IMR-90 (cell line): ENCODE data around the gene ACER1. TPM values are rescaled to one million over a fixed set of nuclear protein-coding genes. Genes with fewer than 3 reads are reported as not detected.

ENCODE experiments used
- ATAC-seq: fragments of 200-7000 bp; cut with Tn5 transposase; 2 replicates; pipeline ENCODE4 v1.9.1; 2020; ENCODE audit warnings: low read depth, mild to moderate bottlenecking, moderate library complexity
- BruUV-seq: library from RNA; stranded (reverse); fragments of 400-500 nt; replicated peaks from 2 replicates; lab custom pipeline; 2021; lab: Mats Ljungman, UMichigan
- CTCF ChIA-PET: fragments of 300-600 bp; formaldehyde crosslinking; extraction: SDS; loops from one replicate; lab custom pipeline; 2021; ENCODE audit warnings: antibody characterized with exemption; lab: Yijun Ruan, JAX
- POLR2A ChIA-PET: fragments of 300-600 bp; sonication (Branson Sonifier 250); formaldehyde crosslinking; loops from one replicate; lab custom pipeline; 2022; ENCODE audit warnings: antibody characterized with exemption; ENCODE audit not compliant: unreplicated experiment; lab: Charles Lee
- DNase-seq: peaks from one replicate; pipeline ENCODE4 v3.0.0; 2013
- H2AFZ ChIP-seq: replicated peaks from 2 replicates; pipeline ENCODE3; 2013; ENCODE audit warnings: low read length, mild to moderate bottlenecking; ENCODE audit not compliant: poor library complexity
- H2AK5ac ChIP-seq: 2 replicates; pipeline ENCODE4 v1.6.1; 2013; ENCODE audit warnings: low read depth, low read length, inconsistent platforms
- H2AK9ac ChIP-seq: replicated peaks from 2 replicates; pipeline ENCODE3; 2013; ENCODE audit warnings: mild to moderate bottlenecking, low read depth, low read length, moderate library complexity; ENCODE audit not compliant: poor library complexity
- H2BK120ac ChIP-seq: 2 replicates; pipeline ENCODE4 v1.6.1; 2013; ENCODE audit warnings: low read depth, low read length, inconsistent platforms
- H2BK15ac ChIP-seq: 3 replicates; pipeline ENCODE4 v1.6.1; 2013; ENCODE audit warnings: low read depth, low read length, inconsistent platforms
- H2BK20ac ChIP-seq: 2 replicates; pipeline ENCODE4 v1.6.1; 2013; ENCODE audit warnings: low read depth, mild to moderate bottlenecking, inconsistent platforms, low read length, moderate library complexity
- H2BK5ac ChIP-seq: 2 replicates; pipeline ENCODE4 v1.6.1; 2013; ENCODE audit warnings: mild to moderate bottlenecking, low read depth, low read length, inconsistent platforms; ENCODE audit not compliant: poor library complexity, severe bottlenecking
- H3K14ac ChIP-seq: replicated peaks from 2 replicates; pipeline ENCODE4 v1.6.1; 2013; ENCODE audit warnings: low read depth, low read length, inconsistent platforms
- H3K18ac ChIP-seq: 2 replicates; pipeline ENCODE4 v1.6.1; 2013; ENCODE audit warnings: low read depth, low read length, control low read depth
- H3K23ac ChIP-seq: 2 replicates; pipeline ENCODE4 v1.6.1; 2013; ENCODE audit warnings: low read depth, low read length, inconsistent platforms
- H3K27ac ChIP-seq: 2 replicates; pipeline ENCODE4 v1.5.1; 2013; ENCODE audit warnings: mild to moderate bottlenecking, control low read depth, low read length; ENCODE audit not compliant: insufficient read depth
- H3K27me3 ChIP-seq: 2 replicates; pipeline ENCODE4 v1.6.1; 2013; ENCODE audit warnings: low read length; ENCODE audit not compliant: control insufficient read depth, insufficient read depth
- H3K36me3 ChIP-seq: 2 replicates; pipeline ENCODE4 v1.6.1; 2013; ENCODE audit warnings: low read length, mixed read lengths; ENCODE audit not compliant: control insufficient read depth, insufficient read depth
- H3K4ac ChIP-seq: 2 replicates; pipeline ENCODE4 v1.6.1; 2013; ENCODE audit warnings: low read depth, low read length, inconsistent platforms
- H3K4me1 ChIP-seq: 2 replicates; pipeline ENCODE4 v1.6.1; 2013; ENCODE audit warnings: low read length, mixed read lengths; ENCODE audit not compliant: control insufficient read depth, insufficient read depth
- H3K4me2 ChIP-seq: 2 replicates; pipeline ENCODE4 v1.6.1; 2013; ENCODE audit warnings: low read depth, mild to moderate bottlenecking, control low read depth, low read length, moderate library complexity
- H3K4me3 ChIP-seq: 2 replicates; pipeline ENCODE4 v1.5.1; 2013; ENCODE audit warnings: low read depth, mild to moderate bottlenecking, control low read depth, low read length, moderate library complexity; ENCODE audit not compliant: insufficient read depth
- H3K56ac ChIP-seq: 2 replicates; pipeline ENCODE4 v1.6.1; 2013; ENCODE audit warnings: low read length, inconsistent platforms; ENCODE audit not compliant: insufficient read depth; ENCODE audit errors: extremely low read depth
- H3K79me1 ChIP-seq, 2 experiments: 2 replicates each; pipeline ENCODE4 v1.6.1; 2013; ENCODE audit warnings: low read length in 2 of 2, inconsistent platforms in 1 of 2, low read depth in 1 of 2
- H3K9ac ChIP-seq: 2 replicates; pipeline ENCODE4 v1.6.1; 2013; ENCODE audit warnings: low read depth, low read length, control low read depth
- H3K9me1 ChIP-seq: 2 replicates; pipeline ENCODE4 v1.6.1; 2013; ENCODE audit warnings: low read length, inconsistent platforms; ENCODE audit not compliant: insufficient read depth
- H3K9me3 ChIP-seq: 2 replicates; pipeline ENCODE4 v1.6.1; 2013; ENCODE audit warnings: low read length; ENCODE audit not compliant: control insufficient read depth, insufficient read depth
- H4K20me1 ChIP-seq: 2 replicates; pipeline ENCODE4 v1.6.1; 2013; ENCODE audit warnings: low read length, inconsistent platforms; ENCODE audit not compliant: insufficient read depth
- H4K5ac ChIP-seq: 2 replicates; pipeline ENCODE4 v1.6.1; 2013; ENCODE audit warnings: mild to moderate bottlenecking, low read depth, low read length, control low read depth
- H4K8ac ChIP-seq, 2 experiments: 2 replicates each; pipeline ENCODE4 v1.6.1; 2013; ENCODE audit warnings: low read depth in 2 of 2, low read length in 2 of 2, control low read depth in 1 of 2, inconsistent platforms in 1 of 2
- H4K91ac ChIP-seq: 2 replicates; pipeline ENCODE4 v1.6.1; 2013; ENCODE audit warnings: low read depth, low read length, inconsistent platforms; ENCODE audit not compliant: insufficient read depth
- BHLHE40 ChIP-seq: fragments of 150-350 bp; IDR thresholded peaks from 2 replicates; pipeline ENCODE4 v1.6.1; 2016; ENCODE audit warnings: mild to moderate bottlenecking, low read depth, low read length
- CEBPB ChIP-seq: IDR thresholded peaks from 2 replicates; pipeline ENCODE4 v1.6.1; 2012; ENCODE audit warnings: low read depth, low read length, improper control_type of control experiment
- CHD1 ChIP-seq: IDR thresholded peaks from 2 replicates; pipeline ENCODE4 v1.6.1; 2012; ENCODE audit warnings: low read depth, low read length, improper control_type of control experiment
- ELK1 ChIP-seq: fragments of 150-350 bp; IDR thresholded peaks from 2 replicates; pipeline ENCODE4 v1.6.1; 2016; ENCODE audit warnings: low read depth, mild to moderate bottlenecking, low read length, moderate library complexity, borderline replicate concordance
- MAFK ChIP-seq: IDR thresholded peaks from 2 replicates; pipeline ENCODE4 v1.6.1; 2012; ENCODE audit warnings: low read depth, low read length, improper control_type of control experiment
- MXI1 ChIP-seq: IDR thresholded peaks from 2 replicates; pipeline ENCODE4 v1.6.1; 2012; ENCODE audit warnings: low read depth, mild to moderate bottlenecking, low read length, moderate library complexity, borderline replicate concordance
- NFE2L2 ChIP-seq: fragments of 150-350 bp; IDR thresholded peaks from 2 replicates; pipeline ENCODE4 v1.6.1; 2016; ENCODE audit warnings: low read depth, mild to moderate bottlenecking, low read length
- POLR2A ChIP-seq: IDR thresholded peaks from 2 replicates; pipeline ENCODE4 v1.6.1; 2012; ENCODE audit warnings: mild to moderate bottlenecking, low read depth, low read length
- RAD21 ChIP-seq: IDR thresholded peaks from 2 replicates; pipeline ENCODE4 v1.6.1; 2012; ENCODE audit warnings: low read length, improper control_type of control experiment
- RCOR1 ChIP-seq: IDR thresholded peaks from 2 replicates; pipeline ENCODE4 v1.6.1; 2012; ENCODE audit warnings: mild to moderate bottlenecking, low read length, improper control_type of control experiment; ENCODE audit not compliant: insufficient replicate concordance
- RFX5 ChIP-seq: IDR thresholded peaks from 2 replicates; pipeline ENCODE4 v1.8.0; 2012; ENCODE audit warnings: low read depth, mild to moderate bottlenecking, low read length, moderate library complexity
- SMC3 ChIP-seq: fragments of 150-350 bp; IDR thresholded peaks from 2 replicates; pipeline ENCODE4 v1.6.1; 2016; ENCODE audit warnings: low read depth, mild to moderate bottlenecking, antibody characterized with exemption, low read length, moderate library complexity
- USF2 ChIP-seq: fragments of 150-350 bp; IDR thresholded peaks from 2 replicates; pipeline ENCODE4 v1.6.1; 2017; ENCODE audit warnings: mild to moderate bottlenecking, antibody characterized with exemption, low read length, low read depth
- WGBS, 2 experiments: methylation state at CpG; one replicate each; pipeline versions ENCODE4 v1.1.5 to v1.1.7; 2013; ENCODE audit warnings: missing lambda C conversion rate in 2 of 2; ENCODE audit not compliant: insufficient read length in 1 of 2; ENCODE audit errors: extremely low coverage in 2 of 2; 5-methylcytosine and 5-hydroxymethylcytosine counted together
- dilution Hi-C: fragments of 300-500 bp; cut with HindIII; formaldehyde crosslinking; loops from one replicate; pipeline ENCODE4 v1.14.3; 2018; ENCODE audit warnings: low sequenced_read_pairs; ENCODE audit not compliant: unreplicated experiment
- in situ Hi-C: fragments of 300-500 bp; cut with MboI; formaldehyde crosslinking; loops from 3 replicates; pipeline ENCODE4 v1.14.3; 2019; ENCODE audit warnings: low sequenced_read_pairs, inconsistent platforms, mixed read lengths
- intact Hi-C: fragments of 100-400 bp; cut with micrococcal nuclease; formaldehyde crosslinking; loops from 2 replicates; pipeline ENCODE4 v1.10.0; 2022
- polyA plus RNA-seq, 3 experiments: library from polyadenylated mRNA; depleted of rRNA; stranded (reverse); fragments of >200 nt; gene quantifications; 2 replicates each; pipeline ENCODE4 v1.2.3, GENCODE V29; 2012; ENCODE audit warnings: low replicate concordance in 1 of 3
- total RNA-seq: library from RNA; depleted of rRNA; stranded (reverse); fragments of >200 nt; gene quantifications from 2 replicates; pipeline ENCODE4 v1.2.3, GENCODE V29; 2012
- TF ChIP-seq, protein P1 (sequence below): conservative IDR thresholded peaks from 2 replicates; pipeline ENCODE4 v1.5.1; 2012; ENCODE audit warnings: mild to moderate bottlenecking, low read depth, low read length, improper control_type of control experiment

Gene ACER1
- total and polyA plus RNA-seq, 2 of the 4 experiments (the other 2 are of a cell fraction), result not detected

DNA sequence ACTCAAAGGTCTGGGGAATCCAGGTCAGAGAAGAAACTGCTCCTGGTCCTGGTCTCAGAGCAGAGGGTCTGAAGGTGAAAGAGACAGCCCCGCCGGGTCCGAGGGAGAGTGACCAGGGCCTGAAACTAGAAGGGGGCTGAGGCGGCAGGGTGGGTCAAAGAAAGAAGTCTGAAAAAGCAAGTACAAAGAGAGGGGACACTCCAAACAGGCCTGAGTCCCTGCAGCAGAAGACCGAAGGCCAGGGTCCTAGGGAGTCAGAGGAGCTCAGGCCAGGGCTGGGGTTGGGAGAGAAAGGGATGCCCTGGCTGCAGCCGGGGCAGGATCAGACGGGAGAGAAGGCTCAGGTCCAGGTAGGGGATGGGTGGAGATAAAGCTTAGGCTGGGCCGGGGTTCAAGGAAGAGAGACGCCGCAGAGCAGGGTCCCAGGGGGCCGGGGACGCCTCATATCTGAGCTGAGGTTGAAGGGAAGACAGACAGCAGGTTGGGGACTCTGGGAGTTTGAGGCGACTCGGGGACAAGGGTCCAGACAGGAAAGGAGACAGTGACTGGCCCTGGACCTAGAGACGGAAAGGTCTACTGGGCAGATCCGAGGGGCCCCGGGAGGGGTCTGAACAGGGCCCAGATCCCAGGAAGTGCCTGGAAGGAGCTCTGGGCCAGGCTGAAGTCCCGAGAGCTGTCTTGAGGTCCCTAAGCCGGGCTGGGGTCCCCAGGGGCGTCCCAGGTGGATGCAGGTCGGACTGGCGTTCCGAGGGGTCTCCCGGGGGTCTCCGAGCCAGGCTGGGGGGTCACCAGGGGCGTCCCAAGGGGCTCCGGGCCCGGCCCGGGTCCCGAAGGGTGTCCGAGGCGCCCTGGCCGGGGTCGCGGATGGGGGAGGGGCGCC lies 54.4 kb downstream of the ACER1 start:
- H3K27me3 ChIP-seq, result no peaks in the 10 kb centered on the region
- H3K4me3 ChIP-seq, result peak overlapping the region; percentile 76
- peaks cover 31% of the 10 kb centered on the region for H3K9me1 ChIP-seq
- ATAC-seq (no peak), DNase-seq (no peak)
- ChIA-PET POLR2A (no interaction called here), CTCF (interaction anchor here (1.2 kb wide), 1 partner anchor 60 kb away, joined by 3 read pairs; no protein-coding TSS in a partner anchor)
- H3K36me3 ChIP-seq, result peaks cover 3% of the 10 kb centered on the region; the same call in 1 of the 2 replicates
- H3K4ac ChIP-seq, result peak overlapping the region; percentile 52
- H3K79me1 ChIP-seq, result peaks cover 19 to 52% of the 10 kb centered on the region in 2 experiments
- no peak overlapping the region for H3K18ac ChIP-seq
- H3K56ac ChIP-seq, result peak overlapping the region; percentile 43
- intact Hi-C loops (no loop called here), in situ Hi-C loops (loop anchor here (10.0 kb wide), 1 partner anchor 54 kb away; no protein-coding TSS in a partner anchor), dilution Hi-C loops (no loop called here)
- peak overlapping the region; percentile 35 for H2BK5ac ChIP-seq
- H4K5ac ChIP-seq, result no peak overlapping the region
- peak overlapping the region in 1 of 2 experiments; percentile 57; a peak in 3 of 4 replicates for H4K8ac ChIP-seq
- peak overlapping the region; percentile 27; the same call in 1 of the 2 replicates for H2BK120ac ChIP-seq
- peaks cover 33% of the 10 kb centered on the region for H3K4me1 ChIP-seq
- H3K9ac ChIP-seq, result peak overlapping the region; percentile 88
- H2BK15ac ChIP-seq, result no peak overlapping the region
- H2BK20ac ChIP-seq, result no peak overlapping the region
- peaks cover 47% of the 10 kb centered on the region for H4K20me1 ChIP-seq
- peak overlapping the region; percentile 32 for H4K91ac ChIP-seq
- H3K4me2 ChIP-seq, result peak overlapping the region; percentile 79
- H3K9me3 ChIP-seq, result no peaks in the 10 kb centered on the region
- BruUV-seq, result no TSS peak
- peak overlapping the region; percentile 75 for H2AK9ac ChIP-seq
- H3K14ac ChIP-seq, result peak overlapping the region; percentile 88
- H2AFZ ChIP-seq, result peak overlapping the region; percentile 27
- H3K27ac ChIP-seq, result peak overlapping the region; percentile 62
- peak overlapping the region; percentile 9 for H2AK5ac ChIP-seq
- peak overlapping the region; percentile 90 for H3K23ac ChIP-seq
- WGBS, 2 experiments, result 10% methylated on average over 10 of the region's 36 CpGs; no CpG with 5 or more reads in 1 of the 2 experiments
- TF ChIP-seq BHLHE40, result no peak
- no peak for TF ChIP-seq USF2
- TF ChIP-seq CHD1, result no peak
- no peak for TF ChIP-seq CEBPB
- no peak for TF ChIP-seq RCOR1
- TF ChIP-seq SMC3, result no peak
- no peak for TF ChIP-seq RAD21
- no peak; the same call in 1 of the 2 replicates for TF ChIP-seq POLR2A
- TF ChIP-seq RFX5, result no peak
- TF ChIP-seq MXI1, result no peak
- TF ChIP-seq MAFK, result no peak
- TF ChIP-seq, protein P1, sequence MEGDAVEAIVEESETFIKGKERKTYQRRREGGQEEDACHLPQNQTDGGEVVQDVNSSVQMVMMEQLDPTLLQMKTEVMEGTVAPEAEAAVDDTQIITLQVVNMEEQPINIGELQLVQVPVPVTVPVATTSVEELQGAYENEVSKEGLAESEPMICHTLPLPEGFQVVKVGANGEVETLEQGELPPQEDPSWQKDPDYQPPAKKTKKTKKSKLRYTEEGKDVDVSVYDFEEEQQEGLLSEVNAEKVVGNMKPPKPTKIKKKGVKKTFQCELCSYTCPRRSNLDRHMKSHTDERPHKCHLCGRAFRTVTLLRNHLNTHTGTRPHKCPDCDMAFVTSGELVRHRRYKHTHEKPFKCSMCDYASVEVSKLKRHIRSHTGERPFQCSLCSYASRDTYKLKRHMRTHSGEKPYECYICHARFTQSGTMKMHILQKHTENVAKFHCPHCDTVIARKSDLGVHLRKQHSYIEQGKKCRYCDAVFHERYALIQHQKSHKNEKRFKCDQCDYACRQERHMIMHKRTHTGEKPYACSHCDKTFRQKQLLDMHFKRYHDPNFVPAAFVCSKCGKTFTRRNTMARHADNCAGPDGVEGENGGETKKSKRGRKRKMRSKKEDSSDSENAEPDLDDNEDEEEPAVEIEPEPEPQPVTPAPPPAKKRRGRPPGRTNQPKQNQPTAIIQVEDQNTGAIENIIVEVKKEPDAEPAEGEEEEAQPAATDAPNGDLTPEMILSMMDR, result no peak
- no peak for TF ChIP-seq ELK1
- TF ChIP-seq NFE2L2, result no peak
